Cardiac muscle cell (in vitro differentiated cells and primary cell): ENCODE data around the gene CCSER1. TPM values are rescaled to one million over a fixed set of nuclear protein-coding genes. Genes with fewer than 3 reads are reported as not detected.

ENCODE experiments used
- DNase-seq, 2 donors: peaks; one replicate each; pipeline versions ENCODE4 v3.0.0 to v3.0.0-alpha.2; 2010 to 2017; ENCODE audit warnings: low read depth in 1 of 2, low spot score in 1 of 2
- H3K27ac ChIP-seq: fragments of 200-600 bp; sonication (generic); 2 replicates; pipeline ENCODE4 v1.5.1; 2016
- H3K27me3 ChIP-seq: fragments of 200-600 bp; sonication (generic); 2 replicates; pipeline ENCODE4 v1.6.0; 2016; ENCODE audit warnings: control low read depth
- H3K36me3 ChIP-seq: fragments of 200-600 bp; sonication (generic); 2 replicates; pipeline ENCODE4 v1.5.1; 2016; ENCODE audit warnings: control low read depth
- H3K4me1 ChIP-seq: fragments of 200-600 bp; sonication (generic); 2 replicates; pipeline ENCODE4 v1.8.1; 2017; ENCODE audit warnings: low read depth, mild to moderate bottlenecking, mixed run types
- H3K4me3 ChIP-seq: fragments of 200-600 bp; sonication (generic); 2 replicates; pipeline ENCODE4 v1.5.1; 2016; ENCODE audit warnings: mild to moderate bottlenecking
- H3K9me3 ChIP-seq: fragments of 200-600 bp; sonication (generic); 2 replicates; pipeline ENCODE4 v1.5.1; 2017; ENCODE audit warnings: low read depth, mild to moderate bottlenecking, control low read depth
- polyA plus RNA-seq: library from polyadenylated mRNA; unstranded; fragments of >200 nt; fragmentation: Nextera tagmentation; extraction: Ambion mirVana; gene quantifications from 2 replicates; pipeline ENCODE4 v1.2.1, GENCODE V29; 2016
- total RNA-seq: library from RNA; depleted of rRNA; stranded (reverse); fragments of >200 nt; gene quantifications from 2 replicates; pipeline ENCODE4 v1.2.3, GENCODE V29; 2016
- TF ChIP-seq, protein P1 (sequence below): IDR thresholded peaks from 2 replicates; pipeline ENCODE4 v1.5.1; 2012; ENCODE audit warnings: low read depth, mild to moderate bottlenecking, low read length

Gene CCSER1
- total and polyA plus RNA-seq, 2 experiments from 2014 or later, result 0.77 to 3.6 TPM

DNA sequence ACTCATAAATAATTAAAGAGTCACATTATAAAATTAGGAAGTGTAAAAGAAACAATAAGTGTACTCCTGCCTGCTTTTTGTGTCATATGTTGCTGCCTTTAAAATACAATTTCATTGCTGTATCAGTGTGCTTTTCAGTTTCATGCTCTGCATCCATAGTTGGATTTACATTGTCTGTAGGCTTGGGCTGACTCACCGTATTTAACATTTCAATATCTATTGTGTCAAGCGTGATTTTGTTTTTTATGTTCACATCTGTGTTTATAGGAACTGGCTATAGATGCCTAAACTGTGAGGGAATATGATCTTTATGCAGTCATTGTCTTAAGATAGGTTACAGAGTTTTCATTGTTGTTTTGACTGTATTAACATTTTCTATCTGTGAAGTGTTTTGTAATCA is 18.1 kb downstream of the CCSER1 start:
- Histone ChIP-seq H3K4me3 (no peak overlapping the region), H3K27ac (no peak overlapping the region), H3K4me1 (no peaks in the 10 kb centered on the region), H3K27me3 (no peaks in the 10 kb centered on the region), H3K9me3 (no peaks in the 10 kb centered on the region), H3K36me3 (no peaks in the 10 kb centered on the region)
- no peak for DNase-seq
- TF ChIP-seq, protein P1, sequence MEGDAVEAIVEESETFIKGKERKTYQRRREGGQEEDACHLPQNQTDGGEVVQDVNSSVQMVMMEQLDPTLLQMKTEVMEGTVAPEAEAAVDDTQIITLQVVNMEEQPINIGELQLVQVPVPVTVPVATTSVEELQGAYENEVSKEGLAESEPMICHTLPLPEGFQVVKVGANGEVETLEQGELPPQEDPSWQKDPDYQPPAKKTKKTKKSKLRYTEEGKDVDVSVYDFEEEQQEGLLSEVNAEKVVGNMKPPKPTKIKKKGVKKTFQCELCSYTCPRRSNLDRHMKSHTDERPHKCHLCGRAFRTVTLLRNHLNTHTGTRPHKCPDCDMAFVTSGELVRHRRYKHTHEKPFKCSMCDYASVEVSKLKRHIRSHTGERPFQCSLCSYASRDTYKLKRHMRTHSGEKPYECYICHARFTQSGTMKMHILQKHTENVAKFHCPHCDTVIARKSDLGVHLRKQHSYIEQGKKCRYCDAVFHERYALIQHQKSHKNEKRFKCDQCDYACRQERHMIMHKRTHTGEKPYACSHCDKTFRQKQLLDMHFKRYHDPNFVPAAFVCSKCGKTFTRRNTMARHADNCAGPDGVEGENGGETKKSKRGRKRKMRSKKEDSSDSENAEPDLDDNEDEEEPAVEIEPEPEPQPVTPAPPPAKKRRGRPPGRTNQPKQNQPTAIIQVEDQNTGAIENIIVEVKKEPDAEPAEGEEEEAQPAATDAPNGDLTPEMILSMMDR, result no peak

DNA sequence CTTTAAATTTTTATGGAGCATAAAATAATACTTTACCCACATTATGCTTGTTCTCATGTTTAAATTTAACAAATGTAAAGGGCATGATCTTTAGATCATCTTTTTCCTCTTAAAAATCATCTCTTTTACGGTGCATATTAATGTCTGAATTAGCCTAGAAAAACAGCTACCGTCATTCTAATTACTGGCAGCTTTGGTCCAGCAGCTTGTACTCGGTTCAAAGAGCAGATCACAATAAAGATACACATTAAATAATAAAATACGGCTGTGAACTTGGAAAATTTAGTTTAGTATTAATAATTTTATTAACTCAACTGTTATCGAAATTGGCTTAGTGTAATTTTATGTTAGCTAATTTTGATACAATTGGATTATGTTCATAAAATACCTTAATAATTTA is 19.1 kb downstream of the CCSER1 start:
- Histone ChIP-seq H3K27me3 (no peaks in the 10 kb centered on the region), H3K4me3 (no peak overlapping the region), H3K9me3 (no peaks in the 10 kb centered on the region), H3K4me1 (no peaks in the 10 kb centered on the region), H3K36me3 (no peaks in the 10 kb centered on the region), H3K27ac (no peak overlapping the region)
- TF ChIP-seq, protein P1, result no peak
- no peak for DNase-seq

- H3K4me1 ChIP-seq, result no peaks in the 10 kb centered on the region
- no peak overlapping the region for H3K27ac ChIP-seq
- H3K4me3 ChIP-seq, result no peak overlapping the region
- TF ChIP-seq, protein P1, result no peak
- no peaks in the 10 kb centered on the region for H3K27me3 ChIP-seq
- H3K36me3 ChIP-seq, result no peaks in the 10 kb centered on the region
- no peak for DNase-seq
- H3K9me3 ChIP-seq, result no peaks in the 10 kb centered on the region
These were observed 21.5 kb downstream of the CCSER1 start for GRCh38 chr4:90148574-90149148.

GRCh38 chr4:90152024-90152423 is 24.8 kb downstream of the CCSER1 start:
- no peaks in the 10 kb centered on the region for H3K9me3 ChIP-seq
- no peak for DNase-seq
- H3K4me3 ChIP-seq, result no peak overlapping the region
- H3K36me3 ChIP-seq, result no peaks in the 10 kb centered on the region
- no peaks in the 10 kb centered on the region for H3K27me3 ChIP-seq
- TF ChIP-seq, protein P1, result no peak
- H3K27ac ChIP-seq, result no peak overlapping the region
- H3K4me1 ChIP-seq, result no peaks in the 10 kb centered on the region

- TF ChIP-seq, protein P1, result no peak
- no peak for DNase-seq
- Histone ChIP-seq H3K27me3 (no peaks in the 10 kb centered on the region), H3K36me3 (no peaks in the 10 kb centered on the region), H3K4me3 (no peak overlapping the region), H3K27ac (no peak overlapping the region), H3K4me1 (no peaks in the 10 kb centered on the region), H3K9me3 (no peaks in the 10 kb centered on the region)
These were observed 32.0 kb downstream of the CCSER1 start for GRCh38 chr4:90159193-90159592.
